HG03342 (cell line): Measurements from ENCODE around the gene DENND6B.

Source experiments
- ATAC-seq: cut with Tn5 transposase; IDR thresholded peaks from one replicate; pipeline ENCODE4 v1.9.1; 2021; ENCODE audit warnings: mild to moderate bottlenecking, moderate library complexity; ENCODE audit not compliant: unreplicated experiment

Gene DENND6B

GRCh38 chr22:50316114-50317065 lies 10.4 kb downstream of the DENND6B start:
- no peak for ATAC-seq

DNA sequence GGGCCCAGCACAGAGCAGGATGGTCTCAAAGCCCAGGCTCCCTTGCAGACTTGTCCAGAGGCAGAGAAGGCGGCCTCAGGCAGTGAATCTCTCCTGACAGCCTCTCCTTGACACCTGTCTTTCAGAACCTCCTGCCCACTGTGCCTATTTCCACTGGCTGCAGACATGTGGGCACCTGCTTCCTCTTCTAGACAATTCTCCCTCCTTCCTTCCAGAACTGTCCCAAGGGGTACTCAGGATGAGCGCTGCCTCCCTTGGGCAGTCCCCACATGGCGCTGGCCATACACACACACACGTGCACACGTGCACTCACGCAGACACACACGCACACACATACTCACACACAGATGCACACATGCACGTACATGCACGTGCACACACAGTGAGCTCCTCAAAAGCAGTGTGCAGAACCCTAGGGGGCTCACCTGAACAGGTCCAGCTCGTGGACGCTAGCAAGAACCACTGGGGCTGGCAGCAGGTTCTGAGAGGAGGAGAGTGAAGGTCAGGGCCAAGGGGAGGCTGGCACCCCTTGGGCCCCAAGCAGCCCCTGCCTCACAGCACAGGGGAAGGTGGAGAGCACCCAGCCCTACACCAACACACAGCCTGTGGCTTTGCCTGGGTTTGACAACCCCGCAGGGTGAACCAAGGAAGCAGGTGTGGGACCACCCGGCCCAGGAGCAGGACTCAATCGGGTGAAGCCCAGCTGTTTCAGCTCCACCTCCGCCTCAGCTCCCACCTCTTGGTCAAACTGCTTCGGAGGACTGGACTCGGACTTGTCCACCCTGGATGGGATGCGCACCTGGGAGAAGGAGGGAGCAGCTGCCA lies 11.3 kb downstream of the DENND6B start:
- no peak for ATAC-seq

- peak; percentile 69 for ATAC-seq
These were observed 12.1 kb downstream of the DENND6B start for GRCh38 chr22:50314455-50315288.

DNA sequence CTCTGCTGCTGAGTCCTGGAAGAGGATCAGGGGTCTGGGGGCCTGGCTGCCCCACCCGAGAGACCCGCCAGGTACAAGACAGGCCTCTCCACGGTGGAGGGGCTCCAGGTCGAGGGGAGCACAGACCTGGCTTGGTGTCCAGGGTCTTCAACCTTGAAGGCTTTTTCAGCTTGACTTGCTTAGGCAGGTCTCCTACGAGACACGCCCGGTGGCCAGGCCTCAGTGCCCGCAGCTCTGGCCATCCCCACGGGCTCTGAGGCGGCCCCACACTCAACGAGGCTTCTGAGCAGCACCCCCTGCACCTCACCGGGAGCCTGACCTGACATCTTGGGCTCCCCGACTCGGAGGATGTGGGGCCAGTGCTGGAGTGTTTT lies 12.7 kb downstream of the DENND6B start:
- ATAC-seq, result no peak

GRCh38 chr22:50313600-50313999 lies 13.2 kb downstream of the DENND6B start:
- no peak for ATAC-seq

- ATAC-seq, result no peak
These were observed 13.8 kb downstream of the DENND6B start for GRCh38 chr22:50313021-50313420.

- no peak for ATAC-seq
These were observed 14.4 kb downstream of the DENND6B start for GRCh38 chr22:50312371-50312770.

DNA sequence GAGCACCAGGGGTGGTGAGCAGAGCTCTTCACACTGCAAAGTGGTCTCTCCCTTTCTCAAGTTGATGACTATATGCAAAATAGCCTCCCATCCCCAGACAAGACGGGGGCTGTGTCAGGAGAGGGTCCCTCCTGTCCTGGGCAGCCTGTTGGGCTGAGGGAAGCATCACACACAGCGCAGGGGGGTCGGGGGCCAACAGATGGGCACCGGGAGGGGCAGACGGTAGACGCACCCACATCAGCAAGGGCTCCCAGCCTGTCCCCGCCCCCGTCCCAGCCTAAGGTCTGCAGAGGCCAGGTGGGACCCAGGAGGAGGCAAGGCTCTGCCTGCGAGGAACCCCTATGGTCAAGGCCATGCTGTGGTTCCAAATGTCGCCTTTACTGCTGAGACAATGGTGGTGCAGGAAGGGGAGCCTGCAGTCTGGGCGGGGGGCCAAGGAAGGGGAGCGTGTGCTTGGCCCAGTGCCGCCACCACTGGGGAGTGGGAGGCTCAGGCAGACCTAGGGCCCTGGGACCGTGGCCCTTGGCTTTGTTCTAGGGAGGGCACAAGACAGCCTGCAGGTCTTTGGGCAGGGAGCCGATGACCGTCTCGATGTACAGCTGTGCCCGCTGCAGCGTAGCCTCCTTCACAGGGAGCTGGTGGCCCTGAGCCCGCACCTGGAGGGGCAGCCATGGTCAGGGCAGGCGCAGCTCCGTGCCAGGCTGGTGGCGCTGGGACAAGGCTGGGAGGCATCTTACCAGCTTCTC lies 15.0 kb downstream of the DENND6B start:
- ATAC-seq, result no peak

DNA sequence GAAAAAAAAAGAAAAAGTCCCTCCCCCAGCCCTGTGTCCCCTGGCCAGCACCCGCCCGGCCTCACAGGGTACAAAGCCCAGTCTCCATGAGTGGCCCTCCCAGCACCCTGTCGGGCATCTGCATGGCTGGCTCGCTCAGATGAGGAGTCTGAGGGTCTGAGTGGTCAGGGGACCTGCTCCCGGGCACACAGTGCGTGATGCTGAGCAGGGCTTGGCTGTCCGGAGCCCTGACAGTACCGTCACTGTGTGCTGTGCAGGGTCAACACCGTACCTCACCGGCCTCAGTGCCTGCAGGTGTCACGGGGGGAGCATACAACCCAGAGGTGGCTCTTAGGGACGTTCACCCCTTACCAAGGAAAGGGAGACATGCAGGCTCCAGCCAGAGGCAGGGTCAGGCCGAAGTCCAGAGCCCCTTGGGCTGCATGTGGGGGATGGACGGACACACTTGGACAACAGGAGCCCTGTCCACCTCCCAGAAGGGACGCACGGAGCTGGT lies 15.8 kb downstream of the DENND6B start:
- ATAC-seq, result no peak

GRCh38 chr22:50310031-50310722 lies 16.6 kb downstream of the DENND6B start:
- no peak for ATAC-seq

GRCh38 chr22:50309601-50309991 lies 17.2 kb downstream of the DENND6B start:
- no peak for ATAC-seq

DNA sequence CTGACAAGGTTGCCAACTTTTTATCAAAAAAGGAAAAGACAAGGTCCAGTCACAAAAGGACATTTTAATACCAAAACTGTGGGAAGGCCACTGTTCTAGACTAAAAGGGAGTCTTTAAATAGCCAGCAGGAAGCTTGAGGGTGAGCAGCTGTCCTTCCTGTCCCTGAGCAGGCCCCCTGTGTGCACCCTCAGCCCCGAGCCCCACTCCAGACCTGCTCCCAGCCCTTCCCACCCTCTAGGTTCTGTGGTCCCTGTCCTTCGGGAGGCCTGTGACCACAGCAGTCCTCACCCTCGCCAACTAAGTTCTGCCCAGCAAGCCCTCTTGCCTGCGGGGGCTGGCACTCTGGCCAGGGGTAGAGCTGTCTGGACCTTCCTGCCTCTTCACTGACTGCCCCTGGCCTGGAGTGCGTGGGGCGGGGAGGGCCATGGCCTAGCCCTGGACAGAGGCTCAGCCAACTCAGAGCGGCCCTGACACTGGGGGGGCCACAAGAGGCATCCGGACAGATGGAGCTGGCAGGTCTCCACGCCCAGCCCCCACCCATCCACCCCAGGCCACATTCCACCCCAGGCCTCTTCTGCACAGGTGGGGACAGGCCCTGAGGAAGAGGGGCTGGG lies 17.7 kb downstream of the DENND6B start:
- ATAC-seq, result no peak

- no peak for ATAC-seq
These were observed 18.2 kb downstream of the DENND6B start for GRCh38 chr22:50308597-50308935.

- ATAC-seq, result no peak
These were observed 18.8 kb downstream of the DENND6B start for GRCh38 chr22:50307890-50308596.

GRCh38 chr22:50306753-50307749 lies 19.8 kb downstream of the DENND6B start, which contains the start of gene PLXNB2:
Gene PLXNB2, minus strand, starts transcription at chr22:50307646. Its CDS starts 17,062 bp downstream, at chr22:50290584.
- no peak for ATAC-seq

DNA sequence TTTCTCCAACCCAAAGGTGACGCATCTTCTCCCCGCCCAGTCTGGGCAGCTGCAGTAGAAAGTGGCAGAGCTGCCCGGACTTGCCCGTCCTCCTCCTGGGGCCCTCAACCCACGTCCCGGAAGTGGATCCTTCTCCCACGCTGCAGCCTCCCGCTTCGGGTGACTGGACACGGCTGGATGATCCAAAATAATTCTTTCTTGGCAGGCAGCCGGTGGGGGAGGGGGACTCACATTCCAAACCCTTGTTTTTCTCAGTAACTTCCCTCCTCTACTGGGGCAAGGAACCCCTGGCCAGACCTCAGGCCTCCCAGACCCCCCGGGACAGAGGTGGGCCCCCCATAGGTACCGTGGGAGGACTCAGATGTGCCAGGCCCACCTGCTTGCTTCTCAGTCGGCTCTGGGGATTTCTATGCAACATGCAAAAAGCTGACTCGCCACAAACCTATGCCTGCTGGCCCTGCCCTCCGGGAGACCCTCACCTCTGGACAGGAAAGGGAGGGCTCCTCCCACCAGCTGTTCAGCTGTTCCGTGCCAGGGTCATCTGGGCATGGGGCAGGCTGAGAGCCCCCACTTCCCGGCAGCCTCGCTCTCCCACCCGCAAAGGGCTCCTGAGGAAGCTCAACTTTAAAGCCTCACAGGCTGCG lies 20.8 kb downstream of the DENND6B start:
- no peak for ATAC-seq
